GM21529 (cell line): ENCODE results near the gene CLTA.
"Not testable (repeated sequence)": the region's sequence is repeated elsewhere in the genome, so short reads cannot be mapped to it uniquely, and the experiment has no call there.

Experiments used
- ATAC-seq: cut with Tn5 transposase; IDR thresholded peaks from one replicate; pipeline ENCODE4 v1.9.1; 2021; ENCODE audit not compliant: unreplicated experiment

CLTA gene

GRCh38 chr9:36222449-36222848 lies 31.7 kb downstream of the CLTA start:
- no peak for ATAC-seq

DNA sequence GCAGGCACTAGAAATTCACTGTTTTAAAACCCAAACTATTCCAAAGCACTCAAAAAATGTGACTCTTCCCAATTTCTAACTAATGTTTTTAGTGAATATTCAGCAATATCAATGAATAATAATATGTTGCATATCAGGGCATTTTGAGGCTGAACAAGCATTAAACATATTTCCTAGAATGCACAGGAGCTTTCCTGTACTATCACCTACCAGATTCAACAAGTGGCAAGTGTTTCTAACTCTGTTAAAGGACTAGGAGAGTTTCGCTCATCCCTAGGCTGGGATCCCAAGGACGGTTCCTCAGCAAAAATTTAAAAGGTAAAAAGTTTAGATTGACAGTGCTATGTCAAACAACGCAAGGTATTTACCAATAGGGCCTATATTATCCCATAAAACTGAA lies 46.5 kb downstream of the CLTA start:
- ATAC-seq: no peak

DNA sequence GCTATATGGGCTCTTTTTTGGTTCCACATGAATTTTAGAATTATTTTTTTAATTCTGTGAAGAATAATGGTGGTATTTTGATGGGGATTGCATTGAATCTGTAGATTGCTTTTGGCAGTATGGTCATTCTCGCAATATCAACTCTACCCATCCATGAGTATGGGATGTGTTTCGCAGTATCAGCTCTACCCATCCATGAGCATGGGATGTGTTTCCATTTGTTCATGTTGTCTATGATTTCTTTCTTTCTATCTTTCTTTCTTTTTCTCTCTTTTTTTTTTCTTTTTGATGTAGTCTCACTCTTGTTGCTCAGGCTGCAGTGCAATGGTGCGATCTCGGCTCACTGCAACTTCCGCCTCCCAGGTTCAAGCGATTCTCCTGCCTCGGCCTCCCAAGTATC lies 48.5 kb downstream of the CLTA start:
- not testable (repeated sequence) for ATAC-seq

GRCh38 chr9:36239675-36240074 lies 49.0 kb downstream of the CLTA start:
- ATAC-seq: not testable (repeated sequence)

- no peak for ATAC-seq
Measured at GRCh38 chr9:36245906-36246305, 55.2 kb downstream of the CLTA start.

- no peak for ATAC-seq
Measured at GRCh38 chr9:36247356-36247755, 56.6 kb downstream of the CLTA start.

- not testable (repeated sequence) for ATAC-seq
Measured at GRCh38 chr9:36248061-36248460, 57.3 kb downstream of the CLTA start.

DNA sequence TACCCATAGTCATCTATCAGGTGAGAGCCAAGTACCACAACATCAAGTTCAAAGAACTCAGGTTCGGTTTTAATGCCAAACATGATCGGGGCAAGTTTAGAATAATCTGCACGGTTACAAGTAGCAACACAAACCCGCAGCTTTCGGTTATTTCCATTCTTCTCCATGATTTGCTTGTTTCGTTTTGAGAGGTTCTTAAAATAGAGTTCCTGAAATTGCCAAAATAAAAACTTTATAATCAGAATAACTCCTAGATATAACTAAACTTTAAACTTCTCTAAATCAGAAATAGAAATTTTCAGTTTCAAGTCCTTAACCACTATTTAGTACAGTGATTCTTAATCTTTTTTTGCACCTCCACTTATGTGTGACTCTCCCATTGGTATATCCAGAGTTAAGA lies 58.5 kb downstream of the CLTA start:
- ATAC-seq: no peak

- no peak for ATAC-seq
Measured at GRCh38 chr9:36250079-36250478, 59.4 kb downstream of the CLTA start.

DNA sequence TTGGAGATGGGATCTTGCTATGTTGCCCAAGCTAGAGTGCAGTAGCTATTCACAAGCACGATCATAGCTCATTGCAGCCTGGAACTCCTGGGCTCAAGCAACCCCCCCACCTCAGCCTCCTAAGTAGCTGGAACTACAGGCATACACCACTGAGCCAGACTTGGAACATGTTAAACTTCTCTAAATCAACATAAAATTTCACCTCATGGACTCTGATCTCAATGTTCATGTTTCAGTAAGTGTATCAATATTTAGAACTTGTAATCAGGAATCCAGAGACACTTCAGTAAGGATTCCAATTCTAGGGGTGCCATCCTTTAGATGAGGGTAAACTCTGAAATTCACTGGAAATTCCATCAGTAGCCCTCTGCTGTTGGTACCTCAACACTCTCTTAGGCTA lies 60.7 kb downstream of the CLTA start:
- no peak for ATAC-seq

GRCh38 chr9:36258208-36258995 lies 67.7 kb downstream of the CLTA start, which contains the start of gene GNE:
Gene GNE, minus strand, starts transcription at chr9:36258448. Its CDS starts 9,093 bp downstream, at chr9:36249355.
- peak; percentile 89 for ATAC-seq

GRCh38 chr9:36258996-36259533 lies 68.3 kb downstream of the CLTA start:
- ATAC-seq: no peak
